ENCODE measurements around the gene FTSJ1.

FTSJ1 gene

DNA sequence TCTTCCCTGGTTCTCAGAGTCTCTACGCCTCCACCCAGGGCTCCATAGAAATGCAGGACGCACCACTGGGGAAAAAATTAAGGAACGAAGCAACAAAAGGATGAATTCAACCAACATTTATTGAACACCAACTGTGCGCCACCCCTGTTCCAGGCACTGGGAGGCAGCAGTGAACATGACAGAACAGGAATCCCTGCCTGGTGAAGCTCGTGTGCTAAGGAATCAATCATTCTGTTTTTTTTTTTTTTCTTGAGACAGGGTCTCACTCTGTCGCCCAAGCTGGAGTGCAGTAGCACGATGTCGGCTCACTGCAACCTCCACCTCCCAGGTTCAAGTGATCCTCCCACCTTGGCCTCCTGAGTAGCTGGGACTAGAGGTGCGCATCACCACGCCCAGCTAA, 1.9 kb upstream of the FTSJ1 start:
- H3K4me3 ChIP-seq (ENCODE audit: low read depth, low read length), result no peak overlapping the region
- ChIA-PET CTCF (interaction anchor here (0.9 to 2.5 kb wide), 4 partner anchors 16 to 39 kb away, joined by 3 to 16 read pairs (median 3); no protein-coding TSS in a partner anchor), POLR2A (interaction anchor here (0.6 to 1.2 kb wide), 3 partner anchors 13 to 377 kb away, joined by 3 to 5 read pairs (median 3); no protein-coding TSS in a partner anchor)
- no peak for DNase-seq (ENCODE audit: low read depth, low spot score)
- TF ChIP-seq, protein P1, sequence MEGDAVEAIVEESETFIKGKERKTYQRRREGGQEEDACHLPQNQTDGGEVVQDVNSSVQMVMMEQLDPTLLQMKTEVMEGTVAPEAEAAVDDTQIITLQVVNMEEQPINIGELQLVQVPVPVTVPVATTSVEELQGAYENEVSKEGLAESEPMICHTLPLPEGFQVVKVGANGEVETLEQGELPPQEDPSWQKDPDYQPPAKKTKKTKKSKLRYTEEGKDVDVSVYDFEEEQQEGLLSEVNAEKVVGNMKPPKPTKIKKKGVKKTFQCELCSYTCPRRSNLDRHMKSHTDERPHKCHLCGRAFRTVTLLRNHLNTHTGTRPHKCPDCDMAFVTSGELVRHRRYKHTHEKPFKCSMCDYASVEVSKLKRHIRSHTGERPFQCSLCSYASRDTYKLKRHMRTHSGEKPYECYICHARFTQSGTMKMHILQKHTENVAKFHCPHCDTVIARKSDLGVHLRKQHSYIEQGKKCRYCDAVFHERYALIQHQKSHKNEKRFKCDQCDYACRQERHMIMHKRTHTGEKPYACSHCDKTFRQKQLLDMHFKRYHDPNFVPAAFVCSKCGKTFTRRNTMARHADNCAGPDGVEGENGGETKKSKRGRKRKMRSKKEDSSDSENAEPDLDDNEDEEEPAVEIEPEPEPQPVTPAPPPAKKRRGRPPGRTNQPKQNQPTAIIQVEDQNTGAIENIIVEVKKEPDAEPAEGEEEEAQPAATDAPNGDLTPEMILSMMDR (IDR thresholded peaks at IDR 0.05; ENCODE audit: insufficient read depth, low read length, missing control alignments), result peak; percentile 37

DNA sequence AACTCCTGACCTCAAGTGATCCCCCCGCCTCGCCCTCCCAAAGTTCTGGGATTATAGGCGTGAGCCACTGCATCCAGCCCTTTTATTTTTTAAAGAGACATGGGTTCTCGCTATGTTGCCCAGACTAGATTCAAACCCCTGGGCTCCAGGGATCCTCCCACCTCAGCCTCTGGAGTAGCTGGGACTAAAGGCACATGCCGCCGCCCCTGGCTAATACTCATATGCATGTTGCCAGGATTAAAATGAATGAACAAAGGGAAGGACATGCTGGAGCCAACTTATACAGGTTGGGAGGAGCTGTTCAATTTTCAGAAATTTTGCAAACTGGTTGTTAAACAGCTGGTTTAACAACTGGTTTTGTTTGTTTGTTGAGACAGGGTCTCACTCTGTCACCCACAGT, 1.4 kb upstream of the FTSJ1 start:
- ChIA-PET CTCF (interaction anchor here (0.9 to 2.5 kb wide), 5 partner anchors 16 to 38 kb away, joined by 3 to 16 read pairs (median 3); no protein-coding TSS in a partner anchor), POLR2A (interaction anchor here (1.0 to 1.2 kb wide), 2 partner anchors 13 to 23 kb away, joined by 3 to 5 read pairs; no protein-coding TSS in a partner anchor)
- H3K4me3 ChIP-seq (ENCODE audit: low read depth, low read length), result no peak overlapping the region
- DNase-seq (ENCODE audit: low read depth, low spot score), result no peak
- TF ChIP-seq, protein P1 (IDR thresholded peaks at IDR 0.05; ENCODE audit: insufficient read depth, low read length, missing control alignments), result no peak

DNA sequence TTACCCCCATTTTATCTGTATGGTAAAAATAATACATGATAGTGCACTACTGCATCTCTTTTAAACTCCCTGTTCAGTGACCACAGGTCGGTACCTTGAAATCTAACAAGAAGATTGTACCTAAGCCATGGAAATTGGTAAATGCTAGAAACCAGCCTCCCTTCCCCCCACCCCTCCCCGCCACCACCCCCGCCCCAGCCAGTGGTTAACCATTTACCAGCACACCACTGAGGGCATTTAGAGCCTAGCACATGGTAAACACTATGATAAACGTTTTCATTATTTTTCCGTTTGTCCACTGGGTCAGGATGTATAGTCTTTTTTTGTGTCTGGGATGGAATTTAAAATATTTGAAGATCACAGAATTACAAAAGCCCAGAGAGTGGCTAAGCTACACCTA, 703 bp upstream of the FTSJ1 start:
- TF ChIP-seq, protein P1 (IDR thresholded peaks at IDR 0.05; ENCODE audit: insufficient read depth, low read length, missing control alignments), result no peak
- no peak for DNase-seq (ENCODE audit: low read depth, low spot score)
- CTCF ChIA-PET, result interaction anchor here (1.0 to 2.5 kb wide), 2 partner anchors 18 to 20 kb away, joined by 3 to 16 read pairs; no protein-coding TSS in a partner anchor
- H3K4me3 ChIP-seq (ENCODE audit: low read depth, low read length), result peak overlapping the region; percentile 76
- POLR2A ChIA-PET, result interaction anchor here (1.0 kb wide), 1 partner anchor 9 kb away, joined by 3 read pairs; no protein-coding TSS in a partner anchor

DNA sequence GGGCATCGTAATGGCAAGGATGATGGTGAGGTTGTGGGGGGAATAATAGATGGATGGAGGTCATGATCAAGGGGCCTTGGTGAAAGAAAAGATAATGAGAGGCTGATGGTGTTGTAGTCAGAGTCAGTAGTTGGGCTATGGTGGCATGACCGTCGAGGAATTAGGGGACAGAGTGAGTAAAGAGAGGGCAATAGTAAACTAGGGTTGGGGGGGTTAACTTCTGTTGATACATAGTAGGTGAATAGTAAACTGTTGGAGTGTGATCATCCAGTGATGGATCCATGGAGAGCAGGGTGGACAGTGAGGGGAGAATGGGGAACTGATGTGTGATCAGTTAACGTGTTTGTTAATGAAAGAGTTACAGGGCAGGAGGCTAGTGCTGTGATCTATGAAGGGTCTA, 920 bp downstream of the FTSJ1 start:
- no peak for DNase-seq (ENCODE audit: low read depth, low spot score)
- ChIA-PET POLR2A (interaction anchor here (1.0 kb wide), 1 partner anchor 55 kb away, joined by 3 read pairs; no protein-coding TSS in a partner anchor), CTCF (no interaction called here)
- TF ChIP-seq, protein P1 (IDR thresholded peaks at IDR 0.05; ENCODE audit: insufficient read depth, low read length, missing control alignments), result no peak
- peak overlapping the region; percentile 76 for H3K4me3 ChIP-seq (ENCODE audit: low read depth, low read length)

DNA sequence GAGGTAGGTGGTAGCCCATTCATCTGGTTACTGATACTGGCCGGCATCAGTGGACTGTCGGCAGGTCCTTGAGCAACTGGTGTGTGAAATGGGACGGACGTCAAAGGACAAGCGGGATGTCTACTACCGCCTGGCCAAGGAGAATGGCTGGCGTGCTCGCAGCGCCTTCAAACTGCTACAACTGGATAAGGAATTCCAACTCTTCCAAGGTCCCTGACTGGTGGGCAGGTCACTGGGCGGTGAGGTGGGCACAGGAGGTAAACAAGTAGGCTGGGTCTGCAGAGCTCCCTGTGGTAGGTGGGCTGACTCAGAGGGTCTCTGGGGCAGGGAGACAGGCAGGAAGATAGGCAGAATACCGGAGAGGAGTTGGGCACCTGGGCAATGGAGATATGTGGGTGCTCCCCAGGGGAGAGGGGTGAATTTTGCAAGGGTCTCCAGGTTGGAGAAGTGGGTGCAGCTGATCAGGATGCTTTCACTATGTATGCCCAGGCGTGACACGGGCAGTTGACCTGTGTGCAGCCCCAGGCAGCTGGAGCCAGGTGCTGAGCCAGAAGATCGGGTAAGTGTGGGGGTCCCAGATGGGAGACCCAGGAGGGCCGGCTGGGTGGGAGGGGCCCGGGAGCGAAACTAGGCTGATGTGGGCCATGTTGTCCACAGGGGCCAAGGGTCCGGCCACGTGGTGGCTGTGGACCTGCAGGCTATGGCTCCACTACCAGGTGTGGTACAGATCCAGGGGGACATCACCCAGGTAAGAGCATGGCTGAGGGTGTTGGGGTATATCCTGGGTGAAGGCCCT, 2.2 kb downstream of the FTSJ1 start:
- ChIA-PET POLR2A (no interaction called here), CTCF (no interaction called here)
- TF ChIP-seq, protein P1 (IDR thresholded peaks at IDR 0.05; ENCODE audit: insufficient read depth, low read length, missing control alignments), result no peak
- no peak overlapping the region; the same call in 1 of the 2 replicates for H3K4me3 ChIP-seq (ENCODE audit: low read depth, low read length)
- DNase-seq (ENCODE audit: low read depth, low spot score), result no peak

DNA sequence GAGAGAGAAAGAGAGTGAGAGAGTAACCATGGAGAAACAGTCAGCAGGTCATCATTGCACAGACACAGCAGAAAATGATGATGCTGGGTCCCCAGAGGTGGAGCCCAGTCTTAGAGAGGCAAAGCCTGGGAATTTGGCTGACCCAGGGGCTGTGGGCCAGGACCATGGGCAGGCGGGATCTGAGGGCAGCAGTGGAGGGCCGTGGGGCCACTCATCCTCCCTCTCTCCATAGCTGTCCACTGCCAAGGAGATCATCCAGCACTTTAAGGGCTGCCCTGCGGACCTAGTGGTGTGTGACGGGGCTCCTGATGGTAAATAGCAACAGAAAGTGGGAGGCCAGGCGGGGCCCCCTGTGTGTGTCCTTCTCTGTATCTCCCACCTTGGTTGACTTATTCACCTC, 2.8 kb downstream of the FTSJ1 start:
- CTCF ChIA-PET, result no interaction called here
- H3K4me3 ChIP-seq (ENCODE audit: low read depth, low read length), result no peak overlapping the region
- POLR2A ChIA-PET, result no interaction called here
- TF ChIP-seq, protein P1 (IDR thresholded peaks at IDR 0.05; ENCODE audit: insufficient read depth, low read length, missing control alignments), result no peak
- no peak for DNase-seq (ENCODE audit: low read depth, low spot score)
